HCT116 (cell line): ENCODE data around the gene ZSCAN30. TPM values are rescaled to one million over a fixed set of nuclear protein-coding genes. Genes with fewer than 3 reads are reported as not detected.

Experiments
- ATAC-seq: fragments of 200-7000 bp; cut with Tn5 transposase; 2 replicates; pipeline ENCODE4 v1.9.1; 2020; ENCODE audit warnings: mild to moderate bottlenecking, moderate library complexity
- BruUV-seq: library from RNA; stranded (reverse); fragments of 400-500 nt; replicated peaks from 2 replicates; lab custom pipeline; 2021; lab: Mats Ljungman, UMichigan
- CTCF ChIA-PET: fragments of 300-600 bp; sonication (Branson Sonifier 250); formaldehyde crosslinking; loops from one replicate; lab custom pipeline; 2021; ENCODE audit warnings: antibody characterized with exemption; lab: Charles Lee
- POLR2A ChIA-PET: fragments of 300-600, 350-600 bp; sonication (Branson Sonifier 250); formaldehyde crosslinking; loops from one replicate; lab custom pipeline; 2021; ENCODE audit warnings: antibody characterized with exemption; lab: Charles Lee
- RAD21 ChIA-PET, 2 experiments: fragments of 300-600 bp; sonication (Branson Sonifier 250); formaldehyde crosslinking; loops; one replicate each; lab custom pipeline; 2023; ENCODE audit warnings: low total read pairs in 2 of 2; ENCODE audit not compliant: uncharacterized antibody in 2 of 2, unreplicated experiment in 2 of 2, low non-redundant PET in 1 of 2; lab: Charles Lee
- DNase-seq: peaks from one replicate; pipeline ENCODE4 v3.0.0-alpha.2; 2010; ENCODE audit warnings: low read depth, low spot score
- H2AFZ ChIP-seq: fragments of 200-600 bp; shearing (Covaris generic), sonication (generic); 2 replicates; pipeline ENCODE4 v1.6.1; 2017; ENCODE audit warnings: low read depth, mixed run types, mixed read lengths, antibody characterized with exemption, low read length; ENCODE audit not compliant: poor library complexity, severe bottlenecking
- H3K27ac ChIP-seq: 2 replicates; pipeline ENCODE4 v1.5.1; 2012; ENCODE audit warnings: low read depth, low read length
- H3K27me3 ChIP-seq: fragments of 200-600 bp; sonication (generic); 2 replicates; pipeline ENCODE4 v1.6.1; 2016; ENCODE audit warnings: mixed run types, low read length, mixed read lengths; ENCODE audit not compliant: insufficient read depth
- H3K36me3 ChIP-seq, 2 experiments: fragments of 200-500 bp in 1 of 2; fragments of 200-600 bp in 1 of 2; sonication (Bioruptor generic) in 1 of 2; sonication (generic) in 1 of 2; 2 replicates each; pipeline versions ENCODE4 v1.5.1 to v1.6.1; 2014 to 2016; ENCODE audit warnings: low read length in 2 of 2, inconsistent platforms in 1 of 2, mixed read lengths in 1 of 2, mixed run types in 1 of 2; ENCODE audit not compliant: insufficient read depth in 2 of 2, control insufficient read depth in 1 of 2
- H3K4me1 ChIP-seq, 2 experiments: fragments of 200-600 bp in 1 of 2; sonication (generic) in 1 of 2; 2 replicates each; pipeline versions ENCODE4 v1.5.1 to v1.6.1; 2012 to 2017; ENCODE audit warnings: low read length in 2 of 2, inconsistent platforms in 1 of 2, mild to moderate bottlenecking in 1 of 2, mixed read lengths in 1 of 2, mixed run types in 1 of 2, moderate library complexity in 1 of 2; ENCODE audit not compliant: insufficient read depth in 2 of 2, control insufficient read depth in 1 of 2
- H3K4me2 ChIP-seq: fragments of 200-600 bp; sonication (generic); 2 replicates; pipeline ENCODE4 v1.6.1; 2017; ENCODE audit warnings: mixed run types, low read length, mixed read lengths
- H3K4me3 ChIP-seq, 2 experiments: fragments of 200-600 bp in 1 of 2; sonication (generic) in 1 of 2; replicated peaks in 1 of 2; 2 replicates each; pipeline ENCODE4 v1.5.1; 2011 to 2016; ENCODE audit warnings: low read length in 2 of 2, control low read depth in 1 of 2, low read depth in 1 of 2, mild to moderate bottlenecking in 1 of 2, mixed read lengths in 1 of 2, mixed run types in 1 of 2
- H3K79me2 ChIP-seq: fragments of 200-600 bp; sonication (generic); 2 replicates; pipeline ENCODE4 v1.6.1; 2017; ENCODE audit warnings: mild to moderate bottlenecking, mixed run types, low read length, moderate library complexity, mixed read lengths; ENCODE audit not compliant: insufficient read depth
- H3K9ac ChIP-seq: fragments of 200-600 bp; sonication (generic); 2 replicates; pipeline ENCODE4 v1.6.1; 2016; ENCODE audit warnings: low read length, mixed read lengths
- H3K9me2 ChIP-seq: fragments of 200-600 bp; sonication (generic), shearing (Covaris generic); 2 replicates; pipeline ENCODE4 v1.6.1; 2017; ENCODE audit warnings: mixed run types, mild to moderate bottlenecking, moderate library complexity; ENCODE audit not compliant: insufficient read depth
- H3K9me3 ChIP-seq, 2 experiments: fragments of 200-500 bp in 1 of 2; fragments of 200-600 bp in 1 of 2; sonication (Bioruptor generic) in 1 of 2; sonication (generic) in 1 of 2; 2 replicates each; pipeline ENCODE4 v1.6.1; 2014 to 2017; ENCODE audit warnings: low read length in 2 of 2, mixed read lengths in 2 of 2, inconsistent platforms in 1 of 2, low read depth in 1 of 2, mild to moderate bottlenecking in 1 of 2, mixed run types in 1 of 2, moderate library complexity in 1 of 2; ENCODE audit not compliant: control insufficient read depth in 1 of 2, insufficient read depth in 1 of 2
- H4K20me1 ChIP-seq: fragments of 200-600 bp; sonication (generic), shearing (Covaris generic); 2 replicates; pipeline ENCODE4 v1.6.1; 2017; ENCODE audit warnings: mixed run types, mild to moderate bottlenecking, moderate library complexity; ENCODE audit not compliant: insufficient read depth
- POLR2A ChIP-seq: IDR thresholded peaks from 2 replicates; pipeline ENCODE4 v1.7.0; 2011; ENCODE audit warnings: borderline replicate concordance; ENCODE audit not compliant: insufficient read depth, insufficient read length; ENCODE audit errors: extremely low read depth
- POLR2AphosphoS5 ChIP-seq: IDR thresholded peaks from 2 replicates; pipeline ENCODE4 v1.6.1; 2011; ENCODE audit warnings: mild to moderate bottlenecking, low read depth, low read length, moderate library complexity
- RAD21 ChIP-seq: IDR thresholded peaks from 2 replicates; pipeline ENCODE4 v1.6.1; 2012; ENCODE audit warnings: low read depth, mild to moderate bottlenecking
- ZFX ChIP-seq: fragments of 450-650 bp; IDR thresholded peaks from 2 replicates; pipeline ENCODE4 v1.6.1; 2017
- intact Hi-C: fragments of 100-400 bp; cut with micrococcal nuclease; formaldehyde crosslinking; loops from 2 replicates; pipeline ENCODE4 v1.10.0; 2022
- total RNA-seq: library from RNA; stranded (reverse); gene quantifications from one replicate; pipeline ENCODE4 v1.2.1, GENCODE V29; 2021; ENCODE audit not compliant: unreplicated experiment
- TF ChIP-seq, protein P1 (sequence below), 3 experiments: fragments of 200-600 bp in 1 of 3; sonication (generic) in 1 of 3; IDR thresholded peaks in 2 of 3; conservative IDR thresholded peaks in 1 of 3; 2 replicates each; pipeline ENCODE4 v1.5.1; 2012 to 2017; ENCODE audit warnings: low read depth in 2 of 3, low read length in 2 of 3, antibody characterized with exemption in 1 of 3, borderline replicate concordance in 1 of 3, control low read depth in 1 of 3, mild to moderate bottlenecking in 1 of 3, mixed read lengths in 1 of 3, mixed run types in 1 of 3, moderate library complexity in 1 of 3; ENCODE audit not compliant: insufficient read depth in 1 of 3
- TF ChIP-seq, protein P2 (sequence below): IDR thresholded peaks from 2 replicates; pipeline ENCODE4 v1.6.1; 2012; ENCODE audit warnings: low read depth
- TF ChIP-seq, protein P3 (sequence below): IDR thresholded peaks from 2 replicates; pipeline ENCODE4 v1.6.1; 2012

The ZSCAN30 gene
- total RNA-seq, 1 experiment from 2014 or later: 11.5 TPM

DNA sequence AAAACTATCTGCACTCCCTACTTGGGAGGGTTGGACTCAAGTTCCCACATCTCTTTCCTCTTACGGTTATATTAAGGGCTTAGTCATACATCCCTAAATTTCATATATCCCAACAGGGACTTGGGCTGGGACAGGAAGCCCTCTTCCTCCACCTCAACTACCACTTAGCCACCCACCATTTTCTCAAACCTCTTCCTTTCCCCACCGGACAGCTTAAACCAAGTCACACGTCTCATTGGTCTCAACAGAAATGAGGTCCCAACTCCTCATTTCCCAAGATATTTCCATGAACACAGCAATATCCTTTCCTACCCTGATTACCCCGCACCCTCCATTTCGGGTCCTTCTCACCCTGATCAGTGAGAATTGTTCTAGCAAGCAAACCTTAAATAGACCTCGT is 736 bp downstream of the ZSCAN30 start:
- peaks cover 0 to 16% of the 10 kb centered on the region in 2 experiments; a peak in 2 of 4 replicates for H3K4me1 ChIP-seq
- TF ChIP-seq, protein P1, sequence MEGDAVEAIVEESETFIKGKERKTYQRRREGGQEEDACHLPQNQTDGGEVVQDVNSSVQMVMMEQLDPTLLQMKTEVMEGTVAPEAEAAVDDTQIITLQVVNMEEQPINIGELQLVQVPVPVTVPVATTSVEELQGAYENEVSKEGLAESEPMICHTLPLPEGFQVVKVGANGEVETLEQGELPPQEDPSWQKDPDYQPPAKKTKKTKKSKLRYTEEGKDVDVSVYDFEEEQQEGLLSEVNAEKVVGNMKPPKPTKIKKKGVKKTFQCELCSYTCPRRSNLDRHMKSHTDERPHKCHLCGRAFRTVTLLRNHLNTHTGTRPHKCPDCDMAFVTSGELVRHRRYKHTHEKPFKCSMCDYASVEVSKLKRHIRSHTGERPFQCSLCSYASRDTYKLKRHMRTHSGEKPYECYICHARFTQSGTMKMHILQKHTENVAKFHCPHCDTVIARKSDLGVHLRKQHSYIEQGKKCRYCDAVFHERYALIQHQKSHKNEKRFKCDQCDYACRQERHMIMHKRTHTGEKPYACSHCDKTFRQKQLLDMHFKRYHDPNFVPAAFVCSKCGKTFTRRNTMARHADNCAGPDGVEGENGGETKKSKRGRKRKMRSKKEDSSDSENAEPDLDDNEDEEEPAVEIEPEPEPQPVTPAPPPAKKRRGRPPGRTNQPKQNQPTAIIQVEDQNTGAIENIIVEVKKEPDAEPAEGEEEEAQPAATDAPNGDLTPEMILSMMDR (IDR thresholded peaks at IDR 0.05 in 2 of 3, conservative IDR thresholded peaks at IDR 0.05 in 1 of 3; ENCODE audit: borderline replicate concordance in 1 of 3, insufficient read depth in 1 of 3, low read depth in 2 of 3, low read length in 2 of 3): no peak
- TF ChIP-seq, protein P2, sequence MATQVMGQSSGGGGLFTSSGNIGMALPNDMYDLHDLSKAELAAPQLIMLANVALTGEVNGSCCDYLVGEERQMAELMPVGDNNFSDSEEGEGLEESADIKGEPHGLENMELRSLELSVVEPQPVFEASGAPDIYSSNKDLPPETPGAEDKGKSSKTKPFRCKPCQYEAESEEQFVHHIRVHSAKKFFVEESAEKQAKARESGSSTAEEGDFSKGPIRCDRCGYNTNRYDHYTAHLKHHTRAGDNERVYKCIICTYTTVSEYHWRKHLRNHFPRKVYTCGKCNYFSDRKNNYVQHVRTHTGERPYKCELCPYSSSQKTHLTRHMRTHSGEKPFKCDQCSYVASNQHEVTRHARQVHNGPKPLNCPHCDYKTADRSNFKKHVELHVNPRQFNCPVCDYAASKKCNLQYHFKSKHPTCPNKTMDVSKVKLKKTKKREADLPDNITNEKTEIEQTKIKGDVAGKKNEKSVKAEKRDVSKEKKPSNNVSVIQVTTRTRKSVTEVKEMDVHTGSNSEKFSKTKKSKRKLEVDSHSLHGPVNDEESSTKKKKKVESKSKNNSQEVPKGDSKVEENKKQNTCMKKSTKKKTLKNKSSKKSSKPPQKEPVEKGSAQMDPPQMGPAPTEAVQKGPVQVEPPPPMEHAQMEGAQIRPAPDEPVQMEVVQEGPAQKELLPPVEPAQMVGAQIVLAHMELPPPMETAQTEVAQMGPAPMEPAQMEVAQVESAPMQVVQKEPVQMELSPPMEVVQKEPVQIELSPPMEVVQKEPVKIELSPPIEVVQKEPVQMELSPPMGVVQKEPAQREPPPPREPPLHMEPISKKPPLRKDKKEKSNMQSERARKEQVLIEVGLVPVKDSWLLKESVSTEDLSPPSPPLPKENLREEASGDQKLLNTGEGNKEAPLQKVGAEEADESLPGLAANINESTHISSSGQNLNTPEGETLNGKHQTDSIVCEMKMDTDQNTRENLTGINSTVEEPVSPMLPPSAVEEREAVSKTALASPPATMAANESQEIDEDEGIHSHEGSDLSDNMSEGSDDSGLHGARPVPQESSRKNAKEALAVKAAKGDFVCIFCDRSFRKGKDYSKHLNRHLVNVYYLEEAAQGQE: no peak
- TF ChIP-seq RAD21 (no peak), POLR2A (no peak), ZFX (no peak), POLR2AphosphoS5 (no peak)
- TF ChIP-seq, protein P3, sequence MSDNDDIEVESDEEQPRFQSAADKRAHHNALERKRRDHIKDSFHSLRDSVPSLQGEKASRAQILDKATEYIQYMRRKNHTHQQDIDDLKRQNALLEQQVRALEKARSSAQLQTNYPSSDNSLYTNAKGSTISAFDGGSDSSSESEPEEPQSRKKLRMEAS: no peak
- ChIA-PET RAD21 (no interaction called here), POLR2A (interaction anchor here (1.5 kb wide), 1 partner anchor 43 kb away, joined by 4 read pairs; no protein-coding TSS in a partner anchor), CTCF (interaction anchor here (1.4 kb wide), 1 partner anchor 66 kb away, joined by 3 read pairs; no protein-coding TSS in a partner anchor)
- H2AFZ ChIP-seq: no peak overlapping the region
- intact Hi-C loops: no loop called here
- peak overlapping the region; percentile 95 for H3K4me2 ChIP-seq
- H3K9me3 ChIP-seq: peaks cover 2 to 13% of the 10 kb centered on the region in 2 experiments; a peak in 2 of 4 replicates
- no peak for DNase-seq
- no peaks in the 10 kb centered on the region for H3K27me3 ChIP-seq
- H4K20me1 ChIP-seq: no peaks in the 10 kb centered on the region
- peak overlapping the region; percentile 81 for H3K9ac ChIP-seq
- H3K4me3 ChIP-seq: peak overlapping the region; percentile 71 to 87
- ATAC-seq: peak; percentile 10
- H3K27ac ChIP-seq: peak overlapping the region; percentile 57
- H3K9me2 ChIP-seq: no peaks in the 10 kb centered on the region
- BruUV-seq: no TSS peak
- H3K79me2 ChIP-seq: peaks cover 42% of the 10 kb centered on the region
- peaks cover 0 to 10% of the 10 kb centered on the region in 2 experiments; a peak in 1 of 4 replicates for H3K36me3 ChIP-seq
